ENCODE results near the gene DHX36.

DNA sequence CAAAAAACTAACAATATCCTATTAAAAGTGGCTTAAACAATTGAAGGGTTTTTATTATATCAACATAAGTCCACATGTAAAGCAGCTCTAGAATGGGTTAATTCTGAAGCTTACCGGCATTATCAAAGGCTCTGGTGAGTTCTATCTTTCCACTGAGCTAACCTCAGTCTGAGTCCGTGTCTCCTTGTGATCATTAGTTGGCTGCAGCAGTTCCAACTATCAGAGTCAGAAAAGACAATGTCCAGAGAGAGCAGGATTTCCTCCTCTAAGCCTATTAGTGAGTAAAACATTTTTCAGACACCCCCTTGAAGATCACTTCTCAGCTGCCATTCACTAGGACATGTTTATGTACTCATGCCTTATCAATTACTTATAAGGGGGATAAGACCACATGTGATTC is 49.9 kb downstream of the DHX36 start:
- TF ChIP-seq, protein P1, sequence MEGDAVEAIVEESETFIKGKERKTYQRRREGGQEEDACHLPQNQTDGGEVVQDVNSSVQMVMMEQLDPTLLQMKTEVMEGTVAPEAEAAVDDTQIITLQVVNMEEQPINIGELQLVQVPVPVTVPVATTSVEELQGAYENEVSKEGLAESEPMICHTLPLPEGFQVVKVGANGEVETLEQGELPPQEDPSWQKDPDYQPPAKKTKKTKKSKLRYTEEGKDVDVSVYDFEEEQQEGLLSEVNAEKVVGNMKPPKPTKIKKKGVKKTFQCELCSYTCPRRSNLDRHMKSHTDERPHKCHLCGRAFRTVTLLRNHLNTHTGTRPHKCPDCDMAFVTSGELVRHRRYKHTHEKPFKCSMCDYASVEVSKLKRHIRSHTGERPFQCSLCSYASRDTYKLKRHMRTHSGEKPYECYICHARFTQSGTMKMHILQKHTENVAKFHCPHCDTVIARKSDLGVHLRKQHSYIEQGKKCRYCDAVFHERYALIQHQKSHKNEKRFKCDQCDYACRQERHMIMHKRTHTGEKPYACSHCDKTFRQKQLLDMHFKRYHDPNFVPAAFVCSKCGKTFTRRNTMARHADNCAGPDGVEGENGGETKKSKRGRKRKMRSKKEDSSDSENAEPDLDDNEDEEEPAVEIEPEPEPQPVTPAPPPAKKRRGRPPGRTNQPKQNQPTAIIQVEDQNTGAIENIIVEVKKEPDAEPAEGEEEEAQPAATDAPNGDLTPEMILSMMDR (IDR thresholded peaks at IDR 0.05) = no peak
- no peak for TF ChIP-seq POLR2A (IDR thresholded peaks at IDR 0.05)
- TF ChIP-seq POLR2AphosphoS5 (IDR thresholded peaks at IDR 0.05) = no peak
- TF ChIP-seq EP300 (IDR thresholded peaks at IDR 0.05) = no peak

Data from suprapubic skin (tissue), 4 donors.